Fibroblast of the aortic adventitia (primary cell): ENCODE data around the gene ATP5IF1. TPM values are rescaled to one million over a fixed set of nuclear protein-coding genes. Genes with fewer than 3 reads are reported as not detected.

Source experiments
- DNase-seq: peaks from one replicate; pipeline ENCODE4 v3.0.0-alpha.2; 2010; ENCODE audit warnings: low read depth
- H3K4me3 ChIP-seq: 2 replicates; pipeline ENCODE4 v1.5.1; 2011; ENCODE audit warnings: low read depth, mild to moderate bottlenecking, control low read depth, low read length, moderate library complexity
- CTCF ChIP-seq: IDR thresholded peaks from 2 replicates; pipeline ENCODE4 v1.5.1; 2011; ENCODE audit warnings: mild to moderate bottlenecking, low read length, control low read depth, inconsistent platforms; ENCODE audit not compliant: insufficient read depth
- total RNA-seq: library from RNA; depleted of rRNA; stranded (reverse); fragments of >200 nt; gene quantifications from 2 replicates; pipeline ENCODE4 v1.2.3, GENCODE V29; 2012; ENCODE audit warnings: low replicate concordance

The ATP5IF1 gene
- total RNA-seq, 1 donor = 108 TPM

- no peak for TF ChIP-seq CTCF
- H3K4me3 ChIP-seq = no peak overlapping the region
- DNase-seq = no peak
These were observed 50.2 kb downstream of the ATP5IF1 start for GRCh38 chr1:28286111-28286510.

Other genes starting within 250 kb of the ATP5IF1 start
- 12.3 and 21.9 TPM in 2 replicates for gene EYA3, start 147.5 kb upstream of the ATP5IF1 start, total RNA-seq
- gene PTAFR, start 59.4 kb upstream of the ATP5IF1 start, total RNA-seq = under 0.01 and 0.65 TPM in 2 replicates
- 76.4 and 155 TPM in 2 replicates for gene DNAJC8, start 3.1 kb upstream of the ATP5IF1 start, total RNA-seq
- 33.2 and 47.4 TPM in 2 replicates for gene SESN2, start 23.4 kb downstream of the ATP5IF1 start, total RNA-seq
- 6.7 and 14.0 TPM in 2 replicates for gene MED18, start 92.9 kb downstream of the ATP5IF1 start, total RNA-seq
- 7.5 and 16.3 TPM in 2 replicates for gene PHACTR4, start 133.6 kb downstream of the ATP5IF1 start, total RNA-seq